ENCODE measurements around the gene SLC6A18.

The SLC6A18 gene

GRCh38 chr5:1225081-1225480 is at the start of gene SLC6A18:
TSS of gene SLC6A18 (plus strand) at chr5:1225381. CDS start at chr5:1225478, 97 bp downstream.
- DNase-seq, result no peak

GRCh38 chr5:1175801-1176472 is 49.2 kb upstream of the SLC6A18 start:
- no peak for DNase-seq

DNA sequence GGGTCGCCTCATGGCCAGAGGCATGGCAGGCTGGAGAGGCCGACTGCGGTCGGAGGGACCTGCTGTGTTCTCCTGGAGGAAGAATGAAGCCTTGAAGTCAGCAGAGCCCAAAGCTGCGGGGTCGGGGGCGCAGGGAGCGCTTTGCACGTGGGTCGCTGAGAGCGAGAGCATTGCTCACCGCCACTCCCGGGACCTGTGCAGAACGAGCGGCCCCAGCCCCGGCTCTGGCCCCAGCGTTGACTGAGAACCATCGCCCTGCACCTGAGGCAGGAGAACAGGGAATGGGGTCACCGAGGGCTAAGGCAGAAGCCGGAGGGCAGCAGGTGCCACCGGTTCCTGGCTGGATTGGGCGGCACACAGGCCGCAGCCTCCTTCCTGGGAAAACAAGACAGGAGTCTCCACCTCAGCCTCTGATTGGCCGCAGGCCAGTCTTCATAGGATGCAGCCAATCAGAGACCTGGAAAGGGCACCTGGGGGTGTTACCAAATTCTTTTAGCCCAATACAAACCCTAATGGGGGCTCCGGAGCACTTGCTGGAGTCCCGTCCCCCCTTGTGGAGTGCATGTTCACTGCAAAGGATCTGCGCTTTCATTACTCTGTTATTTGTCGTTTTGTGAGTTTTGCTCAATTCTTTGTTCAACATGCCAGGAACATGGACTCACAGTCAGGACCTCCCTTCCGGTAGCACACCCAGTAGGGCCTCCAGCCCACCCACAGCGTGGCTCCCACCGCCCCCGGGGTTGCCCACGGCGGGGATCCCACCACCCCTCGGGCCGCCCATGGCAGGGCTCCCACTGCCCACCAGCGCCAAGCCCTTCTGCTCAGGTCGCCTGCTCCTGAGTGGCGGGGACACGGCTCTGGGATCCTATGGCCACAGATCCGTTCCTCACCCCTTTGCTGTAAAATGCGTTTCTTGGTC is 48.4 kb upstream of the SLC6A18 start:
- DNase-seq, result no peak

- DNase-seq, result no peak
Measured at GRCh38 chr5:1177826-1178528, 47.2 kb upstream of the SLC6A18 start.

GRCh38 chr5:1178529-1179382 is 46.4 kb upstream of the SLC6A18 start:
- no peak for DNase-seq

- no peak for DNase-seq
Measured at GRCh38 chr5:1179383-1179715, 45.8 kb upstream of the SLC6A18 start.

GRCh38 chr5:1180096-1180495 is 45.1 kb upstream of the SLC6A18 start:
- DNase-seq, result no peak

DNA sequence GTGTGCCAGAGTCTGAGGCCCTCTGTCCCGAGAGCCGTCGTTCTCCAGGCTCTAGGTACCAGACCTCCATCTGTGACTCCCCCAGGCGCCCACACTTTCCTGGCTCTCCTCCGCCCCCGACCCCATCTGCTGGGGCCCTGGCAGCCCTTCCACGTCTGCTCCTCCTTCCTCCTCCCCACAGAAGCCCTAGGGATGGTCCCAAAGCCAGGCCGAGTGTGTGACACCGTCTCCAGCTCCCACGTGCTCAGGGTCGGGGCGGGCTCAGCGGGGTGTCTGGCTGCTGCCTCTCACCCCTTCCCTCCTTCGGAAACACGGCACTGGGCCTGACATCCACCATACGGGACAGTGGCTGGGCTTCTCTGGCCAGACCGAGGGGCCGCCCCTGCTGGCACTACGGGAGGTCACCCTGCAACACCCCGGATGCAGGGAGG is 44.3 kb upstream of the SLC6A18 start:
- peak; percentile 9 for DNase-seq

- no peak for DNase-seq
Measured at GRCh38 chr5:1181451-1182359, 43.5 kb upstream of the SLC6A18 start.

GRCh38 chr5:1182360-1182632 is 42.9 kb upstream of the SLC6A18 start:
- DNase-seq, result no peak

- DNase-seq, result no peak
Measured at GRCh38 chr5:1182633-1183423, 42.4 kb upstream of the SLC6A18 start.

DNA sequence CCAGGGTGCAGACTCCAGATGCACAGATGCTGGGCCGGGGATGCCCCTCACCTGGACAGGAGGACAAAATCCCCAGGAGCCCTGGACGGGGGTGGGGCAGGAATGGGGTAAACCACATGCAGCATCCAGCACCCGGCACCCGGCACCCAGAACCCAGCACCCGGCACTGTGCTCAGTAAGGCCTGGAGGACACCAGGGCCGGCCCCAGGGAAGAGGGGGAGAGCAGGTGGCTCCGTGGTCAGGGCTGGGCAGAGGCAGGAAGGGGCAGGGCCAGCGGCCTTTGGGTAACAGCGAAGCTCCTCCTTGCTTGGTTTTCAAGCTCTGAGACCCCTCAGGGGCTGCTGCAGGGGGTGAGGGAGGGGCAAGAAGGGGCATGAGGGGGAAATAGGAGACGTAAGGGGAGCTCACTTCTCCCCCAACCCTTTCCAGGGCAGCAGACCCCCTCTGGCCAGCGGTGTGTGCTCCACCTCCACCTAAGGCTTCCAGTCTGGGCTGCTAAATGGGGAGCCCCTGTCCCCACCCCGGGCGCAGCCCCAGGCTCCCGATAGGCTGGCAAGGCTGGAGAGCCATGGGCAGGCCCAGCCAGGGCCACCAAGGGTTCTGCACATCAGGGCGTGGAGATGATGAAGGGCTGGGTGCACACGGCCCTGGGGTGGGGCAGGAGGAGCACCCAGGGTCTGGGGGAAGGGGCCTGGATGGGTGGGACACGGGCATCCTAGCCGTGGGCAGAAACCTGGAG is 41.6 kb upstream of the SLC6A18 start:
- DNase-seq, result no peak

- DNase-seq, result no peak
Measured at GRCh38 chr5:1184163-1184470, 41.1 kb upstream of the SLC6A18 start.

- no peak for DNase-seq
Measured at GRCh38 chr5:1184481-1184880, 40.7 kb upstream of the SLC6A18 start.

GRCh38 chr5:1185038-1185627 is 40.0 kb upstream of the SLC6A18 start:
- DNase-seq, result no peak

DNA sequence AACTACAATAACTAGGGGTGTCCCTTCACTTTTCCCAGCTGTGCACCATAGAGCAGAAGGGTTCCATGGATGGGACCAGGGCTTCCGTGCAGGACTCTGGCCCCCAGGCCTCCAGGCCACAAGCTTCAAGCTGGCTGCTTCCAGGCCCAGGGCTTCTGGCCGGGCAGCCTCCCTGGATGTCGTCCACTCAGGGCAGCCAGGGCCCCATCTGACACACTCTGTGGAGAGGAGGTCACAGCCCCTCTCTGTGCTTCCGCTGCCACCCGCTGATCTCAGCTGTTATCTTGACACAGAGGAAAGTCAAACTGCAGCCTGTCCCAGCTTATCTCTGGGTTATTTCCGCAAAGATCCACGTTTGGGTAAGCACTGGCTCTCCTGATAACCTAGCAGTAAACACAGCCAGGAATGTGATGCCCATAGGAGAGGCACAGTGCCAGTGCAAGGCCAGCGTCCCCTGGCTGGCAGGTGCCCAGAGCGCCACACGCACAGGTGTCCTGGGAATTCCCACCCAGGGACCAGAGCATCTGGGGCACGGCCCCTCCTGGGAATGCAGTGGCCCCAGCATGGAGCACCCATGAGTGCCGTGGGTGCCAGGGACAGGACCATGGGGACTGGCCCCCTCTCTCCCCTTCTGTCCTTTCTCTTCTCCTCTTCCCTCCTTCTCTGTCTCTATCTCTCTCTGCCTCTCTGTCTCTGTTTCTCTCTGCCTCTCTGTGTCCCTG is 39.4 kb upstream of the SLC6A18 start:
- no peak for DNase-seq

- no peak for DNase-seq
Measured at GRCh38 chr5:1186351-1187233, 38.6 kb upstream of the SLC6A18 start.

GRCh38 chr5:1187234-1187949 is 37.8 kb upstream of the SLC6A18 start:
- no peak for DNase-seq
